GM20000 (cell line): ENCODE results near the gene AP1G2.
"Not testable (repeated sequence)": the region's sequence is repeated elsewhere in the genome, so short reads cannot be mapped to it uniquely, and the experiment has no call there.

Source experiments
- DNase-seq: peaks from one replicate; pipeline ENCODE4 v3.0.0; 2012; ENCODE audit warnings: low spot score
- TF ChIP-seq, protein P1 (sequence below): IDR thresholded peaks from 2 replicates; pipeline ENCODE4 v1.5.1; 2012; ENCODE audit warnings: mild to moderate bottlenecking, control low read depth; ENCODE audit errors: extremely low read depth, missing control alignments

The AP1G2 gene

GRCh38 chr14:23588884-23589598 is 21.4 kb upstream of the AP1G2 start:
- TF ChIP-seq, protein P1, sequence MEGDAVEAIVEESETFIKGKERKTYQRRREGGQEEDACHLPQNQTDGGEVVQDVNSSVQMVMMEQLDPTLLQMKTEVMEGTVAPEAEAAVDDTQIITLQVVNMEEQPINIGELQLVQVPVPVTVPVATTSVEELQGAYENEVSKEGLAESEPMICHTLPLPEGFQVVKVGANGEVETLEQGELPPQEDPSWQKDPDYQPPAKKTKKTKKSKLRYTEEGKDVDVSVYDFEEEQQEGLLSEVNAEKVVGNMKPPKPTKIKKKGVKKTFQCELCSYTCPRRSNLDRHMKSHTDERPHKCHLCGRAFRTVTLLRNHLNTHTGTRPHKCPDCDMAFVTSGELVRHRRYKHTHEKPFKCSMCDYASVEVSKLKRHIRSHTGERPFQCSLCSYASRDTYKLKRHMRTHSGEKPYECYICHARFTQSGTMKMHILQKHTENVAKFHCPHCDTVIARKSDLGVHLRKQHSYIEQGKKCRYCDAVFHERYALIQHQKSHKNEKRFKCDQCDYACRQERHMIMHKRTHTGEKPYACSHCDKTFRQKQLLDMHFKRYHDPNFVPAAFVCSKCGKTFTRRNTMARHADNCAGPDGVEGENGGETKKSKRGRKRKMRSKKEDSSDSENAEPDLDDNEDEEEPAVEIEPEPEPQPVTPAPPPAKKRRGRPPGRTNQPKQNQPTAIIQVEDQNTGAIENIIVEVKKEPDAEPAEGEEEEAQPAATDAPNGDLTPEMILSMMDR = peak; percentile 52
- peak; percentile 92 for DNase-seq

GRCh38 chr14:23584527-23585203 is 17.1 kb upstream of the AP1G2 start:
- DNase-seq = not testable (repeated sequence)

DNA sequence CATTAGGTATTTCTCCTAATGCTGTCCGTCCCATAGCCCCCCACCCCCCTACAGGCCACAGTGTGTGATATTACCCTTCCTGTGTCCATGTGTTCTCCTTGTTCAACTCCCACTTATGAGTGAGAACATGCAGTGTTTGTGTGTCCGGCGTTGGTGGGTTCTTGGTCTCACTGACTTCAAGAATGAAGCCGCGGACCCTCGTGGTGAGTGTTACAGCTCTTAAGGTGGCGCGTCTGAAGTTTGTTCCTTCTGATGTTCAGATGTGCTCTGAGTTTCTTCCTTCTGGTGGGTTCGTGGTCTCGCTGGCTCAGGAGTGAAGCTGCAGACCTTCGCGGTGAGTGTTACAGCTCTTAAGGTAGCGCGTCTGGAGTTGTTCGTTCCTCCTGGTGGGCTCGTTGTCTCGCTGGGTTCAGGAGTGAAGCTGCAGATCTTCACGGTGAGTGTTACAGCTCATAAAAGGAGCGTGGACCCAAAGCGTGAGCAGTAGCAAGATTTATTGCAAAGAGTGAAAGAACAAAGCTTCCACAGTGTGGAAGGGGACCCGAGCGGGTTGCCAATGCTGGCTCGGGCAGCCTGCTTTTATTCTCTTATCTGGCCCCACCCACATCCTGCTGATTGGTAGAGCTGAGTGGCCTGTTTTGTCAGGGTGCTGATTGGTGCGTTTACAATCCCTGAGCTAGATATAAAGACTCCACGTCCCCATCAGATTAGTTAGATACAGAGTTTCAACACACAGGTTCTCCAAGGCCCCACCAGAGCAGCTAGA is 16.4 kb upstream of the AP1G2 start:
- DNase-seq = not testable (repeated sequence)

DNA sequence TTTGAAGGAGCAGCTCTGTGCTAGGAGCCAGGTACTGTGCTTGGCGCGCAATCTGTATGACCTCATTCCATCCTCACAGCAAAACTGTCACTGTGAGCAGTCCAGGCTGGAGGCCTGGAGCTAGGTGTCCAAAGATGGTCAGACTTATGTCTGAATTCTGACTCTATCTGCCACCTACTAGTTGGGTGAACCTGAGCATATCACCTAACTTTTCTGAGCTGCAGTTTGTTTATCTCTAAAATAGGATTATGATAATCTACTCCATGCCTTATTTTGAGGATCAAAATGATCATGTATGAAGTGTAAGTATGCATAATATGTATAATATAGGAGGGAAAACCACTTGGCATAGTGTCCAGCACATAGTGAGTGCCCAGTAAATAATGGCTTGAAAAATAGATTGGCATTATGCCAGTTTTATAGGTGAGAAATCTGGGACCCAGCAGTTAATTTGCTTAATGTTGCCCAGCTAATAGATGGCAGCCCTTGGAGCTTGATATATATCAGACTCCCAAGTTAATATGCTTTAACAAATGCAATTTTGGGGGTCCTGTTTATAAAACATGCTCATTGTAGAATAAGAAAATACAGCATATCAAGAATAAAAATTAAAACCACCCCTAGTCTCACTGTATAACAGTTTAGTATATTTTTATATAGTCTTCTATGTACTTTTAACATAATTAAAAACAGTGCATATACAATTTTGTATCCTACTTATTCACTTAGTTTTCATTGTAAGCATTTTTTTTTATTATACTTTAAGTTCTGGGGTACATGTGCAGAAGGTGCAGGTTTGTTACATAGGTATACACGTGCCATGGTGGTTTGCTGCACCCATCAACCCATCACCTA is 15.5 kb upstream of the AP1G2 start:
- TF ChIP-seq, protein P1 = no peak
- no peak for DNase-seq

DNA sequence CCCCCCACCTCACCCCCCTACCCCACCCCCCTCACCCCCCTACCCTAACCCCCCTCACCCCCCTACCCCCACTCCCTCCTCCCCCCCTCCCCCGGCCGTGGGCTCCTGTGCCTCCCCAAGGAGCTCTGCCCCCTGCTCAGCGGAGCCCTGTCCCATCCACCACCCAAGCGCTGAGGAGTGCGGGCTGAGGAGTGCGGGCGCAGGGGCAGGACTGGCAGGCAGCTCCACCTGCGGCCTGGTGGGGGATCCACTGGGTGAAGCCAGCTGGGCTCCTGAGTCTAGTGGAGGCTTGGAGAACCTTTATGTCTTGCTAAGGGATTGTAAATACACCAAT is 13.3 kb upstream of the AP1G2 start:
- no peak for DNase-seq

GRCh38 chr14:23580152-23580926 is 12.7 kb upstream of the AP1G2 start:
- TF ChIP-seq, protein P1 = no peak
- no peak for DNase-seq

More for the DNA sequence above, 13.3 kb upstream of the AP1G2 start:
- TF ChIP-seq, protein P1 = no peak

GRCh38 chr14:23579739-23580138 is 12.1 kb upstream of the AP1G2 start:
- no peak for DNase-seq
- TF ChIP-seq, protein P1 = no peak

GRCh38 chr14:23579311-23579630 is 11.7 kb upstream of the AP1G2 start:
- TF ChIP-seq, protein P1 = no peak
- no peak for DNase-seq
